Measurements from ENCODE around the gene OSBPL6.

The OSBPL6 gene

GRCh38 chr2:178449700-178450523 is 255.6 kb downstream of the OSBPL6 start:
- DNase-seq (ENCODE audit: low read depth), result peak; percentile 17
- peak overlapping the region; percentile 73 for H3K4me3 ChIP-seq (ENCODE audit: low read length)
- no peak for TF ChIP-seq CTCF (IDR thresholded peaks at IDR 0.05; ENCODE audit: insufficient read depth, low read depth, low read length, missing control alignments)

- peak overlapping the region; percentile 73 for H3K4me3 ChIP-seq (ENCODE audit: low read length)
- DNase-seq (ENCODE audit: low read depth), result peak; percentile 71
- TF ChIP-seq CTCF (IDR thresholded peaks at IDR 0.05; ENCODE audit: insufficient read depth, low read depth, low read length, missing control alignments), result no peak
Observed at GRCh38 chr2:178450524-178450773, 256.1 kb downstream of the OSBPL6 start.

GRCh38 chr2:178450774-178451525 is 256.6 kb downstream of the OSBPL6 start, which contains the start of the genes PJVK and PRKRA:
Gene PJVK (plus strand): TSS chr2:178451378. CDS start chr2:178453410, 2,032 bp downstream.
Gene PRKRA (minus strand): TSS chr2:178451175. CDS start chr2:178451030, 145 bp downstream.
- TF ChIP-seq CTCF (IDR thresholded peaks at IDR 0.05; ENCODE audit: insufficient read depth, low read depth, low read length, missing control alignments), result no peak
- H3K4me3 ChIP-seq (ENCODE audit: low read length), result peak within 1 kb of the TSS; percentile 73

GRCh38 chr2:178452334-178452733 is 258.0 kb downstream of the OSBPL6 start:
- H3K4me3 ChIP-seq (ENCODE audit: low read length), result no peak overlapping the region
- TF ChIP-seq CTCF (IDR thresholded peaks at IDR 0.05; ENCODE audit: insufficient read depth, low read depth, low read length, missing control alignments), result no peak
- DNase-seq (ENCODE audit: low read depth), result no peak

More at GRCh38 chr2:178450774-178451525, 256.6 kb downstream of the OSBPL6 start, which contains the start of the genes PJVK and PRKRA:
- peak; percentile 98 for DNase-seq (ENCODE audit: low read depth)

Data from epithelial cell of esophagus (primary cell).